Activated CD8-positive, alpha-beta T cell treated with anti-CD3 and anti-CD28 coated beads, Interleukin-2, amount 10 ng/mL, durations not matched to agents 7 days and 5 days (primary cell): Measurements from ENCODE around the gene SLC7A5. TPM values are rescaled to one million over a fixed set of nuclear protein-coding genes. Genes with fewer than 3 reads are reported as not detected.
"Not testable (repeated sequence)": the region's sequence is repeated elsewhere in the genome, so short reads cannot be mapped to it uniquely, and the experiment has no call there.

ENCODE experiments used
- ATAC-seq: fragments of 150-1000 bp; cut with Tn5 transposase; one replicate; pipeline ENCODE4 v1.10.0; 2021; ENCODE audit warnings: moderate library complexity
- CTCF ChIA-PET: fragments of 350-600 bp; sonication (Branson Sonifier 250); formaldehyde crosslinking; loops from one replicate; lab custom pipeline; 2021; ENCODE audit warnings: antibody characterized with exemption; lab: Charles Lee
- POLR2A ChIA-PET: fragments of 350-600 bp; sonication (Branson Sonifier 250); formaldehyde crosslinking; loops from one replicate; lab custom pipeline; 2021; ENCODE audit warnings: antibody characterized with exemption; lab: Charles Lee
- DNase-seq: peaks from one replicate; pipeline ENCODE4 v3.0.0-alpha.2; 2020
- H3K27ac Mint-ChIP-seq: one replicate; pipeline ENCODE4 v1.8.0; 2021; ENCODE audit warnings: mild to moderate bottlenecking, mixed read lengths
- H3K27me3 Mint-ChIP-seq: one replicate; pipeline ENCODE4 v1.8.0; 2021; ENCODE audit warnings: low read depth, mixed read lengths
- H3K36me3 Mint-ChIP-seq: one replicate; pipeline ENCODE4 v1.8.0; 2021; ENCODE audit warnings: low read depth, mixed read lengths
- H3K4me1 Mint-ChIP-seq: one replicate; pipeline ENCODE4 v1.8.0; 2021; ENCODE audit warnings: low read depth, mixed read lengths
- H3K4me3 Mint-ChIP-seq: one replicate; pipeline ENCODE4 v1.8.0; 2021; ENCODE audit warnings: mild to moderate bottlenecking, mixed read lengths
- H3K9me3 Mint-ChIP-seq: one replicate; pipeline ENCODE4 v1.8.0; 2022; ENCODE audit warnings: mixed read lengths; ENCODE audit not compliant: insufficient read depth
- total RNA-seq, 2 experiments: library from RNA; stranded (reverse); gene quantifications; one replicate each; pipeline ENCODE4 v1.2.3, GENCODE V29; 2021

SLC7A5 gene
- total RNA-seq = 100 to 1,000 TPM; 114 to 118 TPM

GRCh38 chr16:87869061-87869878 is at the start of gene SLC7A5:
SLC7A5 (minus strand) TSS chr16:87869507; CDS start chr16:87869422, 85 bp downstream.
- H3K9me3 Mint-ChIP-seq, H3K27me3 Mint-ChIP-seq: not testable (repeated sequence)
- DNase-seq (peak; percentile 91), ATAC-seq (peak; percentile 74)
- ChIA-PET POLR2A (interaction anchor here (0.6 to 8.9 kb wide), 9 partner anchors 14 to 268 kb away, joined by 3 to 96 read pairs (median 4); partner anchors contain the start of gene KLHDC4), CTCF (interaction anchor here (0.7 to 13.0 kb wide), 8 partner anchors 11 to 102 kb away, joined by 3 to 493 read pairs (median 32); partner anchors contain the start of gene KLHDC4)
- Mint-ChIP-seq H3K36me3 (peaks cover 37% of the 10 kb centered on the region), H3K4me1 (peaks cover 70% of the 10 kb centered on the region), H3K27ac (peak within 1 kb of the TSS; percentile 94), H3K4me3 (peak within 1 kb of the TSS; percentile 81)

GRCh38 chr16:87918338-87918737 is 49.0 kb upstream of the SLC7A5 start:
- Mint-ChIP-seq H3K27me3 (peaks cover 6% of the 10 kb centered on the region), H3K9me3 (no peaks in the 10 kb centered on the region), H3K4me3 (no peak overlapping the region), H3K4me1 (no peaks in the 10 kb centered on the region), H3K27ac (no peak overlapping the region), H3K36me3 (no peaks in the 10 kb centered on the region)
- CTCF ChIA-PET = interaction anchor here (0.7 kb wide), 1 partner anchor 68 kb away, joined by 3 read pairs; no protein-coding TSS in a partner anchor
- POLR2A ChIA-PET = no interaction called here
- DNase-seq (no peak), ATAC-seq (no peak)

DNA sequence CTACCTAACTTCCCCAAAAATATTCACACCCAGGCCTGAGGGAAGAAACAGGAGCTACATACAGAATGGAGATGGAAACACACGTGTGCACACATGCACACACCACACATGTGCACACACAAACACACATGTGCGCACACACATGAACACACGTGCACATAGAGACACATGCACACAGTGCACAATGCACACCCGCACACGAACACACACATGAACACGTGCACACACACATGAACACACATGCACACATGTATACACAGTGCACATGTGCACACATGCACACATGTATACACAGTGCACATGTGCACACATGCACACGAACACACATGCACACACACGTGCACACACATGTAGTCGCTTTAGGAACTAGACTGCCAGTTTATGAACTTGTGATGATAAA is 48.2 kb upstream of the SLC7A5 start:
- Mint-ChIP-seq H3K36me3 (no peaks in the 10 kb centered on the region), H3K4me1 (peaks cover 2% of the 10 kb centered on the region), H3K9me3 (no peaks in the 10 kb centered on the region), H3K4me3 (no peak overlapping the region), H3K27ac (no peak overlapping the region), H3K27me3 (peaks cover 6% of the 10 kb centered on the region)
- DNase-seq (no peak), ATAC-seq (no peak)
- CTCF ChIA-PET = no interaction called here
- POLR2A ChIA-PET = no interaction called here

DNA sequence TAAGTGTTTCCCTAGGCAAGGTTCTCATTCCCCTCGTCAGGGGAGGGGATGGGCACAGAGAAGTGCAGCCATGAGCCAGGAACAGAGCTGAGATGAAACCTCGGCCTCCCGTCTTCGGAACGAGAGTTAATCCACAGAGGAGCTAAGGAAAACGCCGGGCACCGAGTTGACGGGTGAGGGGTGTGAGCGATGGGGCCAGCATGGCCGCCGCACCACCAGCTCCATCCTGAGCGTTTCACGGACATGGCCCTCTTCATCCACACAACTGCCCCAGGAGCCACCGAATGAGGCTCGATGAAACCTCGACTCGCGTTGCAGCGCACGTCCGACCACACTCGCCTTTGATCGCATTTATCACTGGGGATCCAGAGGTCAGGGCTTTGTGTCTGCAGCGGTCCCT is 45.5 kb upstream of the SLC7A5 start:
- H3K4me1 Mint-ChIP-seq = peaks cover 6% of the 10 kb centered on the region
- no peaks in the 10 kb centered on the region for H3K9me3 Mint-ChIP-seq
- ChIA-PET POLR2A (no interaction called here), CTCF (interaction anchor here (1.3 to 2.1 kb wide), 2 partner anchors 9 to 136 kb away, joined by 4 to 10 read pairs; no protein-coding TSS in a partner anchor)
- H3K27ac Mint-ChIP-seq = no peak overlapping the region
- DNase-seq (no peak), ATAC-seq (no peak)
- H3K4me3 Mint-ChIP-seq = no peak overlapping the region
- no peaks in the 10 kb centered on the region for H3K36me3 Mint-ChIP-seq
- H3K27me3 Mint-ChIP-seq = peaks cover 6% of the 10 kb centered on the region

GRCh38 chr16:87914021-87914725 is 44.9 kb upstream of the SLC7A5 start:
- H3K4me1 Mint-ChIP-seq = peaks cover 11% of the 10 kb centered on the region
- H3K36me3 Mint-ChIP-seq, H3K4me3 Mint-ChIP-seq, ATAC-seq, H3K27me3 Mint-ChIP-seq, H3K27ac Mint-ChIP-seq, DNase-seq, H3K9me3 Mint-ChIP-seq: not testable (repeated sequence)
- ChIA-PET POLR2A (interaction anchor here (1.3 kb wide), 1 partner anchor 135 kb away, joined by 3 read pairs; no protein-coding TSS in a partner anchor), CTCF (interaction anchor here (1.3 to 2.1 kb wide), 2 partner anchors 9 to 135 kb away, joined by 4 to 10 read pairs; no protein-coding TSS in a partner anchor)

GRCh38 chr16:87912691-87913090 is 43.4 kb upstream of the SLC7A5 start:
- H3K9me3 Mint-ChIP-seq, CTCF ChIA-PET, H3K27ac Mint-ChIP-seq, DNase-seq, ATAC-seq, H3K36me3 Mint-ChIP-seq, H3K27me3 Mint-ChIP-seq, POLR2A ChIA-PET: not testable (repeated sequence)
- Mint-ChIP-seq H3K4me3 (peak overlapping the region; percentile 15), H3K4me1 (peaks cover 15% of the 10 kb centered on the region)

GRCh38 chr16:87911106-87911763 is 41.9 kb upstream of the SLC7A5 start:
- H3K9me3 Mint-ChIP-seq = not testable (repeated sequence)

GRCh38 chr16:87909203-87909935 is 40.1 kb upstream of the SLC7A5 start:
- H3K27ac Mint-ChIP-seq, H3K9me3 Mint-ChIP-seq, H3K27me3 Mint-ChIP-seq, H3K4me3 Mint-ChIP-seq, H3K36me3 Mint-ChIP-seq: not testable (repeated sequence)
- CTCF ChIA-PET = interaction anchor here (0.9 to 4.5 kb wide), 10 partner anchors 11 to 130 kb away, joined by 3 to 31 read pairs (median 13); no protein-coding TSS in a partner anchor
- POLR2A ChIA-PET = interaction anchor here (0.6 to 0.9 kb wide), 2 partner anchors 34 to 41 kb away, joined by 3 read pairs; no protein-coding TSS in a partner anchor
- DNase-seq = peak; percentile 86
- ATAC-seq = peak; percentile 88
- peaks cover 23% of the 10 kb centered on the region for H3K4me1 Mint-ChIP-seq

More at GRCh38 chr16:87911106-87911763, 41.9 kb upstream of the SLC7A5 start:
- ChIA-PET CTCF (interaction anchor here (1.5 to 3.0 kb wide), 3 partner anchors 34 to 132 kb away, joined by 6 to 25 read pairs (median 10); no protein-coding TSS in a partner anchor), POLR2A (interaction anchor here (0.6 kb wide), 1 partner anchor 524 kb away, joined by 3 read pairs; no protein-coding TSS in a partner anchor)
- not testable (repeated sequence) for ATAC-seq, H3K36me3 Mint-ChIP-seq, DNase-seq, H3K27ac Mint-ChIP-seq, H3K4me3 Mint-ChIP-seq, H3K27me3 Mint-ChIP-seq
- H3K4me1 Mint-ChIP-seq = peaks cover 15% of the 10 kb centered on the region

DNA sequence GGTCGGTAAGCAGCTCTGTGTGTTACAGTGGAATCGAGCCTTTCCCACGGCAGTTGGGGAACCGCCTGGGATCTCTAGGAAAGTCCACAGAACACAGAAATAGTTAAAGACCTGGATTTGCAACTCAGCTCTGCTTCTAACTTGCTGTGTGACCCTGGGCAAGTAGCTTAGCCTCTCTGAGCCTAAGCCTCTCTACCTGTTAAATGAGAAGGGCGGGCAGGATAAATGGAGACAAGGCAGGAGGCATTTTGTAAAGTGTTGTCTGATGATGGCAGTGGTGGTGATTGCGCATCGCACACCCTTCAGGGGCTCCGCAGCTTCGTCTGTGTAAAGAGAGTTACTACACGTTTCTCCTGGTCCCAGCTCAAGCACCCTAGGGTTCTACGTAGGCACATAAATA is 38.8 kb upstream of the SLC7A5 start:
- ChIA-PET CTCF (interaction anchor here (0.7 to 4.5 kb wide), 6 partner anchors 10 to 129 kb away, joined by 3 to 31 read pairs (median 16); no protein-coding TSS in a partner anchor), POLR2A (interaction anchor here (0.6 to 0.7 kb wide), 2 partner anchors 36 to 51 kb away, joined by 3 read pairs; no protein-coding TSS in a partner anchor)
- DNase-seq, H3K27ac Mint-ChIP-seq, H3K9me3 Mint-ChIP-seq, H3K27me3 Mint-ChIP-seq, H3K36me3 Mint-ChIP-seq, ATAC-seq, H3K4me3 Mint-ChIP-seq: not testable (repeated sequence)
- peaks cover 25% of the 10 kb centered on the region for H3K4me1 Mint-ChIP-seq

DNA sequence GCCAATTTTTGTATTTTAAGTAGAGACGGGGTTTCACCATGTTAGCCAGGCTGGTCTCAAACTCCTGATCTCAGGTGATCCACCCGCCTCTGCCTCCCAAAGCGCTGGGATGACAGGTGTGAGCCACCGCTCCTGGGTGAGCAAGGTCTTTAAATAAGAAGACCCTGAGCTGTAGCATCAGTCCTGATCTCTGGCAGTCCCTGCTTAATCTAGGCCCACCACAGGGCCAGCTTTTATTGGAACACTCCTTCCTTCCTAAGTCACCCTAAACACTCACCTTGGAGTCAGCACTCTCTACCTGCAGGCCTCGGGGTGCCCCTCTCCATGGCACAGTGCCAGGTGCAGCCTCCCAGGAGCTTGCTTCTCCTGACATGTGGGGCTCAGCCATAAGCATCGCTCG is 36.2 kb upstream of the SLC7A5 start:
- H3K27me3 Mint-ChIP-seq, H3K9me3 Mint-ChIP-seq, H3K27ac Mint-ChIP-seq, H3K36me3 Mint-ChIP-seq, DNase-seq, ATAC-seq, POLR2A ChIA-PET, H3K4me3 Mint-ChIP-seq: not testable (repeated sequence)
- peaks cover 26% of the 10 kb centered on the region for H3K4me1 Mint-ChIP-seq
- CTCF ChIA-PET = interaction anchor here (0.7 to 4.5 kb wide), 8 partner anchors 9 to 127 kb away, joined by 3 to 23 read pairs (median 5); partner anchors contain the start of gene SLC7A5
